Liver (tissue), 3 donors: Measurements from ENCODE around the gene CDK5.

Experiments
- JUND ChIP-seq, 2 donors: IDR thresholded peaks; 2 replicates each; pipeline ENCODE4 v1.6.1; 2016; ENCODE audit warnings: antibody characterized with exemption in 2 of 2
- RAD21 ChIP-seq, 2 donors: IDR thresholded peaks; 2 replicates each; pipeline ENCODE4 v1.6.1; 2016; ENCODE audit warnings: antibody characterized with exemption in 2 of 2, mild to moderate bottlenecking in 2 of 2
- SP1 ChIP-seq: IDR thresholded peaks from 2 replicates; pipeline ENCODE4 v1.6.1; 2018; ENCODE audit warnings: antibody characterized with exemption, mild to moderate bottlenecking
- YY1 ChIP-seq: IDR thresholded peaks from 2 replicates; pipeline ENCODE4 v1.6.1; 2016; ENCODE audit warnings: antibody characterized with exemption, mild to moderate bottlenecking
- TF ChIP-seq, protein P1 (sequence below): fragments of 150-350 bp; IDR thresholded peaks from 2 replicates; pipeline ENCODE4 v1.5.1; 2017; ENCODE audit warnings: improper control_type of control experiment, low read depth, low read length; ENCODE audit not compliant: missing input control
- TF ChIP-seq, protein P2 (sequence below): IDR thresholded peaks from 2 replicates; pipeline ENCODE4 v1.6.1; 2016; ENCODE audit warnings: antibody characterized with exemption
- TF ChIP-seq, protein P3 (sequence below): IDR thresholded peaks from 2 replicates; pipeline ENCODE4 v1.6.1; 2016; ENCODE audit warnings: antibody characterized with exemption, mild to moderate bottlenecking
- TF ChIP-seq, protein P4 (sequence below): IDR thresholded peaks from 2 replicates; pipeline ENCODE4 v1.6.1; 2016; ENCODE audit warnings: antibody characterized with exemption
- donor health status: healthy.
- donor health status: healthy.

DNA sequence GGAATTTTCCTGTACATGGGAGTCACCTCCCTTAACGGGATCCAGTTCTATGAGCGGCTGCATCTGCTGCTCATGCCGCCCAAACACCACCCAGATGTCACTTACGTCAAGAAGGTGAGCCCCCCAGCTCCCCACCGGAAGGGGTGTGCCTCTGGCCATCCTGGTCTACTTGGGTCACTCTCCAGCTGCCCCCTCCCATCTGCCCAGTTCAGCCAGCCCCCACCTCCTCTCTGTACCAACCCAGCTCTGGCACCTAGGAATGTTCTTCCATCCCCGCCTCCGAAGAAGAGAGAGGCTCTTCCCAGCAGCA, 17.9 kb upstream of the CDK5 start:
- TF ChIP-seq, protein P1, sequence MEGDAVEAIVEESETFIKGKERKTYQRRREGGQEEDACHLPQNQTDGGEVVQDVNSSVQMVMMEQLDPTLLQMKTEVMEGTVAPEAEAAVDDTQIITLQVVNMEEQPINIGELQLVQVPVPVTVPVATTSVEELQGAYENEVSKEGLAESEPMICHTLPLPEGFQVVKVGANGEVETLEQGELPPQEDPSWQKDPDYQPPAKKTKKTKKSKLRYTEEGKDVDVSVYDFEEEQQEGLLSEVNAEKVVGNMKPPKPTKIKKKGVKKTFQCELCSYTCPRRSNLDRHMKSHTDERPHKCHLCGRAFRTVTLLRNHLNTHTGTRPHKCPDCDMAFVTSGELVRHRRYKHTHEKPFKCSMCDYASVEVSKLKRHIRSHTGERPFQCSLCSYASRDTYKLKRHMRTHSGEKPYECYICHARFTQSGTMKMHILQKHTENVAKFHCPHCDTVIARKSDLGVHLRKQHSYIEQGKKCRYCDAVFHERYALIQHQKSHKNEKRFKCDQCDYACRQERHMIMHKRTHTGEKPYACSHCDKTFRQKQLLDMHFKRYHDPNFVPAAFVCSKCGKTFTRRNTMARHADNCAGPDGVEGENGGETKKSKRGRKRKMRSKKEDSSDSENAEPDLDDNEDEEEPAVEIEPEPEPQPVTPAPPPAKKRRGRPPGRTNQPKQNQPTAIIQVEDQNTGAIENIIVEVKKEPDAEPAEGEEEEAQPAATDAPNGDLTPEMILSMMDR: no peak
- TF ChIP-seq, protein P2, sequence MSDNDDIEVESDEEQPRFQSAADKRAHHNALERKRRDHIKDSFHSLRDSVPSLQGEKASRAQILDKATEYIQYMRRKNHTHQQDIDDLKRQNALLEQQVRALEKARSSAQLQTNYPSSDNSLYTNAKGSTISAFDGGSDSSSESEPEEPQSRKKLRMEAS: no peak
- TF ChIP-seq YY1 (no peak), SP1 (no peak), JUND (IDR thresholded peaks at IDR 0.05) (no peak), RAD21 (IDR thresholded peaks at IDR 0.05) (no peak)
- TF ChIP-seq, protein P3, sequence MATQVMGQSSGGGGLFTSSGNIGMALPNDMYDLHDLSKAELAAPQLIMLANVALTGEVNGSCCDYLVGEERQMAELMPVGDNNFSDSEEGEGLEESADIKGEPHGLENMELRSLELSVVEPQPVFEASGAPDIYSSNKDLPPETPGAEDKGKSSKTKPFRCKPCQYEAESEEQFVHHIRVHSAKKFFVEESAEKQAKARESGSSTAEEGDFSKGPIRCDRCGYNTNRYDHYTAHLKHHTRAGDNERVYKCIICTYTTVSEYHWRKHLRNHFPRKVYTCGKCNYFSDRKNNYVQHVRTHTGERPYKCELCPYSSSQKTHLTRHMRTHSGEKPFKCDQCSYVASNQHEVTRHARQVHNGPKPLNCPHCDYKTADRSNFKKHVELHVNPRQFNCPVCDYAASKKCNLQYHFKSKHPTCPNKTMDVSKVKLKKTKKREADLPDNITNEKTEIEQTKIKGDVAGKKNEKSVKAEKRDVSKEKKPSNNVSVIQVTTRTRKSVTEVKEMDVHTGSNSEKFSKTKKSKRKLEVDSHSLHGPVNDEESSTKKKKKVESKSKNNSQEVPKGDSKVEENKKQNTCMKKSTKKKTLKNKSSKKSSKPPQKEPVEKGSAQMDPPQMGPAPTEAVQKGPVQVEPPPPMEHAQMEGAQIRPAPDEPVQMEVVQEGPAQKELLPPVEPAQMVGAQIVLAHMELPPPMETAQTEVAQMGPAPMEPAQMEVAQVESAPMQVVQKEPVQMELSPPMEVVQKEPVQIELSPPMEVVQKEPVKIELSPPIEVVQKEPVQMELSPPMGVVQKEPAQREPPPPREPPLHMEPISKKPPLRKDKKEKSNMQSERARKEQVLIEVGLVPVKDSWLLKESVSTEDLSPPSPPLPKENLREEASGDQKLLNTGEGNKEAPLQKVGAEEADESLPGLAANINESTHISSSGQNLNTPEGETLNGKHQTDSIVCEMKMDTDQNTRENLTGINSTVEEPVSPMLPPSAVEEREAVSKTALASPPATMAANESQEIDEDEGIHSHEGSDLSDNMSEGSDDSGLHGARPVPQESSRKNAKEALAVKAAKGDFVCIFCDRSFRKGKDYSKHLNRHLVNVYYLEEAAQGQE: no peak
- TF ChIP-seq, protein P4, sequence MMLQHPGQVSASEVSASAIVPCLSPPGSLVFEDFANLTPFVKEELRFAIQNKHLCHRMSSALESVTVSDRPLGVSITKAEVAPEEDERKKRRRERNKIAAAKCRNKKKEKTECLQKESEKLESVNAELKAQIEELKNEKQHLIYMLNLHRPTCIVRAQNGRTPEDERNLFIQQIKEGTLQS: no peak
